GM12801 (cell line): ENCODE measurements around the gene C14orf93.

ENCODE experiments used
- TF ChIP-seq, protein P1 (sequence below): IDR thresholded peaks from one replicate; pipeline ENCODE4 v1.5.1; 2011; ENCODE audit warnings: control low read depth; ENCODE audit not compliant: insufficient read length; ENCODE audit errors: extremely low read depth

C14orf93 gene

DNA sequence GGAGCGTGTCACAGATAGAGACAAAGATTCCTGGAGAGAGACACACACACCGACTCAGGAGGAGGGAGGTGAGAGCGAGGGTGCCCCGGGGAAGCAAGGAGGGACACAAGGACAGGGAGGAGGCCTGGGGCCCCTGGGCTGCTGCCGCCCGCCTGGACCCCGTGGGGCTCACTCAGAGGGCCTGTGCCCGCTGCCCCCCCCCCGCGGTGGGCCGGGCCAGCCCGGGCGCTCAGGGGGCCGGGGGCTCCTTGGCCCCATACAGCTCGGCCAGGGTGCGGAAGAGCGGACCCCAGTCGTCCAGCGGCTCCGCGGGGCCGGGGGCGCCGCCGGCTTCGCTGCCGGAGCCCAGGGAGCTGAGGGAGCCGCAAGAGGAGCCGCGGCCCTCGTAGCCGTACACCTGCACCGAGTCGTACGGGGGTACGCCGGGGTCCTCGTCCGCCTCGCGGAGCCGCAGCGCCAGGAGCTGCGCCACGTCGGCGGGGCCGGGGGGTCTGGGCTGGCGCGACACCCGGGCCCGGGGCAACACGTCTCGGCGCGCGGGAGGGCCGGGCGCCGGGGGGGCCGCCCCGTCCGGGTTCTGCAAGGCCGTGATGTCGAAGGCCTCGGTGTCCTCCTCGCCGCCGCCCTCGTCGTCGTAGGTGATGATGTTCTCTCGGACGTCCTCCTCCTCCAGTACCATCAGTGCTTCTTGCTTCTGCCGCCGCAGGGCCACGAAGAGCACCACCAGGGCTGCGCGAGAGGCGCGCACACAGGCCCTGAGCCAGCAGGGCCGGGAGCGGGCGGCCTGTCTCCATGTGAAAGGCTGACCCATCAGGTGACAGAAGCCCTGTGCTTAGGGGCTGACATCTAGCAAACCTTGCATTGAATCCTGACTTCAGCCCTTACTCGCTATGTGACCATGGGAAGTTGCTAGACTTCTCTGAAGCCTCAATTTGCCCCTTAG is 38.1 kb upstream of the C14orf93 start:
- TF ChIP-seq, protein P1, sequence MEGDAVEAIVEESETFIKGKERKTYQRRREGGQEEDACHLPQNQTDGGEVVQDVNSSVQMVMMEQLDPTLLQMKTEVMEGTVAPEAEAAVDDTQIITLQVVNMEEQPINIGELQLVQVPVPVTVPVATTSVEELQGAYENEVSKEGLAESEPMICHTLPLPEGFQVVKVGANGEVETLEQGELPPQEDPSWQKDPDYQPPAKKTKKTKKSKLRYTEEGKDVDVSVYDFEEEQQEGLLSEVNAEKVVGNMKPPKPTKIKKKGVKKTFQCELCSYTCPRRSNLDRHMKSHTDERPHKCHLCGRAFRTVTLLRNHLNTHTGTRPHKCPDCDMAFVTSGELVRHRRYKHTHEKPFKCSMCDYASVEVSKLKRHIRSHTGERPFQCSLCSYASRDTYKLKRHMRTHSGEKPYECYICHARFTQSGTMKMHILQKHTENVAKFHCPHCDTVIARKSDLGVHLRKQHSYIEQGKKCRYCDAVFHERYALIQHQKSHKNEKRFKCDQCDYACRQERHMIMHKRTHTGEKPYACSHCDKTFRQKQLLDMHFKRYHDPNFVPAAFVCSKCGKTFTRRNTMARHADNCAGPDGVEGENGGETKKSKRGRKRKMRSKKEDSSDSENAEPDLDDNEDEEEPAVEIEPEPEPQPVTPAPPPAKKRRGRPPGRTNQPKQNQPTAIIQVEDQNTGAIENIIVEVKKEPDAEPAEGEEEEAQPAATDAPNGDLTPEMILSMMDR: no peak

DNA sequence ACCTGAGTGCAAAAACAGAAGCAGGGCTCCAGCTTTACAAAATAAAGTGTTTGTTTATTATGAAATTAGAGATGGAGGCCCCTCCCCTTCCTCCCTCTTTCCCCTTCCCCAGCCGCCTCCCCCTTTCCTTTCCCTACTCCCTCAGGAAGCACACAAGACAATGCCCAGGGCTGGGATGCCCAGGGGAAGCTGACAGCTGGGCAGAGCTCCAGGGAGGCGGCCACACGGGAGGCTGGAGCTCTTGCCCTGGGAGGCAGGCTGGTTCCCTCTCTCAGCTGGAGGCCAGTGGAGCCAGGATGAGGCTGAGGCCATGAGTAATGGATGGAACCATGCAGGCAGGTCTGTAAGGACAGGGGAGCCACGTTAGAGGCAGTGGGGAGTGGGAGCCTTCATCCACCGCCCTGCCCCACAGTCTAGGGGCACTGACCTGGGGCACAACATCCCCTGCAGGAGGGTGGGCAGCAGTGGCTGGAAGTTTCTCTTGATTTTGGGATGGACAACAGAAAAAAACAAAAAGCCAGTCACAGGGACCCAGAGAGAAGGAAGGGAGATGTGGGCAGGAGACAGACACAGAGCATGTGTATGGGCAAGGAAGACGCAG is 37.2 kb upstream of the C14orf93 start:
- TF ChIP-seq, protein P1: no peak

DNA sequence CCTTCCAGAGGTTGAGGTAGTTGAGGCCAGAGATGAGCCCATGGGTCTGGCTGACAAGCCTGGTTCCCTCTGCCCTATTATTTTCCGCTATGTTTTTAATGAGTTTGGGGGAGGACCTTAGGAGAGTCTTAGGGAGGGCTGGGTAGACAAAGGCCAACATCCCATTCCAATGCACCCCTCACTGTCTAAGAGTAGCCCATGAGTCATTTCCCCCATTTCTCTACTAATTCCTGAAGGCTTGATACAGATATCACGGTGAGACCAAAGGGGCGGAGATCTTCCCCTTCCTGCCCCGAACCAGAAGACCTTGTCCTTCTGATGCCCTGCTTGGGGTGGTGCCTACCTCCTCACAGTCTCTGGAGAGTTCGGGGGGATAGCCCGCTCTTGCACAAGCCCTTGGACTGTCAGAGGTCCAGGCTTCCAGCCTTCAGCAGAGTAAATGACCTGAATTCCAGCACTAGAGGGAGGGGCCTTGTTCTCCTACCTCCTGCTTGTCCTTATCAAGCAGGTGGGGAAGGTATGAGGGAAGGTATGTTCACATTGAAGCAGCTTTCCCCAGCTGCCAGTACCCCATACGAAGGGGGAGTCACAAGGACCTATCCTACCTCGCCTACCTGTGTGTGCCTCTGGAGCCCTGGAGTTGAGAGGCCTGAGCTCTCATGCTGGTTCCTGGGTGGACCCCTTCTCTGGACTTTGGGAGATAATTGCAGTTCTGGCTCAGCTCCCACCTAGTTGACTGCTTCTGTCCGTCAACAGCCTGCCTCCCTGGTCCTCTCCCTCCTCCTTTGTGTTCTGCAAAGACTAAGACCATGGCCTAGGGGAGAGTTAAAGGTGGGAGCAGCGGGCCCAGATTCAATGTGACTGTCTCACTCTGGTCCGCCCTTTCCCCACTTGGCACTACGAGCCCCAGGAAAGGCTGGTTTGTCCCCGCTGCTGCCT is 35.7 kb upstream of the C14orf93 start:
- TF ChIP-seq, protein P1: no peak

DNA sequence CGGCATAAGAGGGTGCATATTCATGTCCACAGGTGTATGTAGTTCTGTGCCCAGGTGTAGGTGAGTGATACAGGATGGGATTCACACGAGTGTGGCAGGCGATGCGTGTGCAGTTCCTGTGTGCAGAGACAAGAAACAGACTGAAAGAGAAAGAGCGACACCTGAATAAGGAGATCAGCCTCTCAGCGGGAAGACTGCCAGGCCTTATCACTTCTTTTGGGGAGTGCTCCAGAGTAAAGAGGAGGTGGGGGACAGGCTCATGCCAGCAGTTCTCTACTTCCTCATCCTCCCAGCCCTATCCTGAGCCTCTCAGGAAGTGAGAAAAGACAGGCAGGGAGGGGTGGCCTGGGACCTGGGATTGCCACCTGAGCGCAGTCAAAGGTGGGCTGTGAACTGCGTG is 34.9 kb upstream of the C14orf93 start:
- TF ChIP-seq, protein P1: no peak

DNA sequence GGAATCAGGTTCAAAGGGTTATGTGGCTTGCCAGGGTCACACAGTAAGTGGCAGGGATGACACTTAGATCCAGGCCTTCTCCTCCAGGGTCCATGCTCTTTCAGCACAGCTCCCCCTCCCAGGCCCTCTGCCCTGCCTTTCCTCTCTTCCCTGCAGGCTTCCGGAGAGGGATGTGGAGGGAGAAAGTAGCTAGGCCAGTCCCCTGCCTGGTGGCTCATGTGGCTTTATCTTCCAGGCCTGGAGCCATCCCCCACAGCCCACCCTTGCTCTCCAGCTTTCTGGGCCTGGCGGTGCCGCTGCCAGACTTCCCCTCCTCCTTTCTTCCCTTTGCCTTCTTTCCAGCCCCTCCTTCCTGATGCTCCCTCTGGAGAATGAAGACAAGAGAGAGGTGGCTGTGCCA is 33.8 kb upstream of the C14orf93 start:
- TF ChIP-seq, protein P1: no peak

DNA sequence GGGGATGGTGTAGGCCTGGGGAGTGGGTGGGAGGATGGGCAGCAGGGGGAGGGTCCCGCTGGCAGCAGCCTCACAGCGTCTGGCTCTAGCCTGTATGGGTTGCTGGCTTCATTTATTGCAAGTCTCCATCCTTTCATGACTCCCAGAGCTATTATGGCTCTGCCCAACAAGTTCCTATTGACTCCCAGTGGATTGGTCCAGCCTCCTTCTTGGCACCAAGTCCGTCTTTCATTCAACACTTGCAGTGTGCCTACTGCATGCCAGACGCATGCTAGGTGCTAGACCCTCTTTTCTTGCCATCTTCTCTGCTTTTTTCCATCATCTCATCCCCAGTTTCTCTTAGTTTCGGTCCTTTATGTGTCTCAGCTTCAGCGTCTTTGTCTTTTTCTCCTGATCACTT is 33.2 kb upstream of the C14orf93 start:
- TF ChIP-seq, protein P1: no peak
